ENCODE measurements around the gene IFT81. TPM values are rescaled to one million over a fixed set of nuclear protein-coding genes. Genes with fewer than 3 reads are reported as not detected.

Gene IFT81
- total and polyA plus RNA-seq, 5 donors from 2014 or later, result 0.10 to 0.91 (median 0.14) TPM; not detected in 1

GRCh38 chr12:110141389-110141788 lies 17.2 kb downstream of the IFT81 start:
- ATAC-seq (ENCODE audit: low read depth in 2 of 2) (no peak), DNase-seq (no peak)
- H3K4me3 Mint-ChIP-seq, result no peak overlapping the region
- H3K27me3 Mint-ChIP-seq, result no peaks in the 10 kb centered on the region
- H3K4me1 Mint-ChIP-seq, result no peaks in the 10 kb centered on the region
- Histone ChIP-seq H3K27me3 (ENCODE audit: control insufficient read depth, insufficient read depth, low read length) (no peaks in the 10 kb centered on the region), H3K4me3 (ENCODE audit: low read depth, low read length) (no peak overlapping the region), H3K36me3 (ENCODE audit: control insufficient read depth, insufficient read depth, low read length) (no peaks in the 10 kb centered on the region), H3K4me1 (ENCODE audit: control insufficient read depth, insufficient read depth, low read length, poor library complexity, severe bottlenecking) (no peaks in the 10 kb centered on the region), H3K9me3 (ENCODE audit: control insufficient read depth in 2 of 2, low read length in 2 of 2) (no peaks in the 10 kb centered on the region), H3K27ac (ENCODE audit: insufficient read depth, low read length, poor library complexity, severe bottlenecking) (no peak overlapping the region)
- H3K36me3 Mint-ChIP-seq, result no peaks in the 10 kb centered on the region
- no peak overlapping the region for H3K27ac Mint-ChIP-seq
- H3K9me3 Mint-ChIP-seq, result no peaks in the 10 kb centered on the region

- Mint-ChIP-seq H3K9me3 (peaks cover 0 to 3% (median 0%) of the 10 kb centered on the region in 7 donors), H3K4me1 (peaks cover 0 to 7% (median 2%) of the 10 kb centered on the region in 4 donors), H3K27ac (no peak overlapping the region), H3K4me3 (no peak overlapping the region), H3K36me3 (no peaks in the 10 kb centered on the region), H3K27me3 (no peaks in the 10 kb centered on the region)
- no peak for DNase-seq
- no peaks in the 10 kb centered on the region for H3K4me1 ChIP-seq (ENCODE audit: control insufficient read depth, insufficient read depth, low read length, poor library complexity, severe bottlenecking)
- H3K36me3 ChIP-seq (ENCODE audit: control insufficient read depth, insufficient read depth, low read length), result no peaks in the 10 kb centered on the region
- no peaks in the 10 kb centered on the region for H3K9me3 ChIP-seq (ENCODE audit: control insufficient read depth in 2 of 2, low read length in 2 of 2)
- ATAC-seq (ENCODE audit: low read depth in 2 of 2), result no peak
- no peaks in the 10 kb centered on the region for H3K27me3 ChIP-seq (ENCODE audit: control insufficient read depth, insufficient read depth, low read length)
- H3K27ac ChIP-seq (ENCODE audit: insufficient read depth, low read length, poor library complexity, severe bottlenecking), result no peak overlapping the region
- no peak overlapping the region for H3K4me3 ChIP-seq (ENCODE audit: low read depth, low read length)
Measured at GRCh38 chr12:110146986-110147385, 22.8 kb downstream of the IFT81 start.

- H3K9me3 ChIP-seq (ENCODE audit: control insufficient read depth in 2 of 2, low read length in 2 of 2), result no peaks in the 10 kb centered on the region
- Mint-ChIP-seq H3K27ac (no peak overlapping the region), H3K36me3 (no peaks in the 10 kb centered on the region), H3K27me3 (no peaks in the 10 kb centered on the region), H3K4me1 (peaks cover 0 to 7% (median 2%) of the 10 kb centered on the region in 4 donors), H3K9me3 (peaks cover 0 to 3% (median 0%) of the 10 kb centered on the region in 7 donors), H3K4me3 (no peak overlapping the region)
- no peaks in the 10 kb centered on the region for H3K36me3 ChIP-seq (ENCODE audit: control insufficient read depth, insufficient read depth, low read length)
- peak in 1 of 3 donors; percentile 32 for DNase-seq
- no peak overlapping the region for H3K27ac ChIP-seq (ENCODE audit: insufficient read depth, low read length, poor library complexity, severe bottlenecking)
- no peaks in the 10 kb centered on the region for H3K27me3 ChIP-seq (ENCODE audit: control insufficient read depth, insufficient read depth, low read length)
- no peaks in the 10 kb centered on the region for H3K4me1 ChIP-seq (ENCODE audit: control insufficient read depth, insufficient read depth, low read length, poor library complexity, severe bottlenecking)
- H3K4me3 ChIP-seq (ENCODE audit: low read depth, low read length), result no peak overlapping the region
- no peak for ATAC-seq (ENCODE audit: low read depth in 2 of 2)
Measured at GRCh38 chr12:110149086-110149660, 25.0 kb downstream of the IFT81 start.

GRCh38 chr12:110156766-110157165 lies 32.6 kb downstream of the IFT81 start:
- ATAC-seq (ENCODE audit: low read depth in 2 of 2), result no peak
- Histone ChIP-seq H3K36me3 (ENCODE audit: control insufficient read depth, insufficient read depth, low read length) (no peaks in the 10 kb centered on the region), H3K9me3 (ENCODE audit: control insufficient read depth in 2 of 2, low read length in 2 of 2) (peaks cover 10 to 19% of the 10 kb centered on the region in 2 experiments), H3K27me3 (ENCODE audit: control insufficient read depth, insufficient read depth, low read length) (no peaks in the 10 kb centered on the region), H3K27ac (ENCODE audit: insufficient read depth, low read length, poor library complexity, severe bottlenecking) (no peak overlapping the region), H3K4me1 (ENCODE audit: control insufficient read depth, insufficient read depth, low read length, poor library complexity, severe bottlenecking) (no peaks in the 10 kb centered on the region), H3K4me3 (ENCODE audit: low read depth, low read length) (no peak overlapping the region)
- peaks cover 13% of the 10 kb centered on the region for H3K36me3 Mint-ChIP-seq
- peaks cover 5 to 21% (median 6%) of the 10 kb centered on the region in 4 donors for H3K4me1 Mint-ChIP-seq
- H3K9me3 Mint-ChIP-seq, result peaks cover 2 to 24% (median 7%) of the 10 kb centered on the region in 7 donors
- no peak overlapping the region for H3K4me3 Mint-ChIP-seq
- H3K27ac Mint-ChIP-seq, result no peak overlapping the region
- no peak for DNase-seq
- H3K27me3 Mint-ChIP-seq, result no peaks in the 10 kb centered on the region

- no peak overlapping the region for H3K27ac ChIP-seq (ENCODE audit: insufficient read depth, low read length, poor library complexity, severe bottlenecking)
- H3K4me3 Mint-ChIP-seq, result no peak overlapping the region
Measured at GRCh38 chr12:110157539-110157938, 33.4 kb downstream of the IFT81 start.

GRCh38 chr12:110159671-110160245 lies 35.6 kb downstream of the IFT81 start:
- no peak overlapping the region for H3K27ac Mint-ChIP-seq
- no peak overlapping the region for H3K27ac ChIP-seq (ENCODE audit: insufficient read depth, low read length, poor library complexity, severe bottlenecking)
- H3K9me3 ChIP-seq (ENCODE audit: control insufficient read depth in 2 of 2, low read length in 2 of 2), result peaks cover 10 to 19% of the 10 kb centered on the region in 2 experiments
- no peak for ATAC-seq (ENCODE audit: low read depth in 2 of 2)
- no peaks in the 10 kb centered on the region for H3K36me3 ChIP-seq (ENCODE audit: control insufficient read depth, insufficient read depth, low read length)
- H3K4me1 Mint-ChIP-seq, result peaks cover 5 to 21% (median 6%) of the 10 kb centered on the region in 4 donors
- H3K4me1 ChIP-seq (ENCODE audit: control insufficient read depth, insufficient read depth, low read length, poor library complexity, severe bottlenecking), result no peaks in the 10 kb centered on the region
- no peak overlapping the region for H3K4me3 Mint-ChIP-seq
- no peaks in the 10 kb centered on the region for H3K27me3 Mint-ChIP-seq
- DNase-seq, result no peak
- H3K27me3 ChIP-seq (ENCODE audit: control insufficient read depth, insufficient read depth, low read length), result no peaks in the 10 kb centered on the region
- no peak overlapping the region for H3K4me3 ChIP-seq (ENCODE audit: low read depth, low read length)
- peaks cover 2 to 24% (median 7%) of the 10 kb centered on the region in 7 donors for H3K9me3 Mint-ChIP-seq
- peaks cover 17% of the 10 kb centered on the region for H3K36me3 Mint-ChIP-seq

More at GRCh38 chr12:110157539-110157938, 33.4 kb downstream of the IFT81 start:
- no peaks in the 10 kb centered on the region for H3K27me3 ChIP-seq (ENCODE audit: control insufficient read depth, insufficient read depth, low read length)
- H3K36me3 Mint-ChIP-seq, result peaks cover 14% of the 10 kb centered on the region
- no peak overlapping the region for H3K27ac Mint-ChIP-seq
- ATAC-seq (ENCODE audit: low read depth in 2 of 2), result no peak
- peaks cover 2 to 24% (median 7%) of the 10 kb centered on the region in 7 donors for H3K9me3 Mint-ChIP-seq
- peaks cover 10 to 19% of the 10 kb centered on the region in 2 experiments for H3K9me3 ChIP-seq (ENCODE audit: control insufficient read depth in 2 of 2, low read length in 2 of 2)
- no peaks in the 10 kb centered on the region for H3K27me3 Mint-ChIP-seq
- H3K4me1 ChIP-seq (ENCODE audit: control insufficient read depth, insufficient read depth, low read length, poor library complexity, severe bottlenecking), result no peaks in the 10 kb centered on the region
- H3K4me1 Mint-ChIP-seq, result peaks cover 5 to 21% (median 6%) of the 10 kb centered on the region in 4 donors
- no peak for DNase-seq
- no peaks in the 10 kb centered on the region for H3K36me3 ChIP-seq (ENCODE audit: control insufficient read depth, insufficient read depth, low read length)
- H3K4me3 ChIP-seq (ENCODE audit: low read depth, low read length), result no peak overlapping the region

- no peaks in the 10 kb centered on the region for H3K27me3 Mint-ChIP-seq
- H3K4me3 ChIP-seq (ENCODE audit: low read depth, low read length), result no peak overlapping the region
- DNase-seq (no peak), ATAC-seq (ENCODE audit: low read depth in 2 of 2) (no peak)
- H3K4me1 ChIP-seq (ENCODE audit: control insufficient read depth, insufficient read depth, low read length, poor library complexity, severe bottlenecking), result no peaks in the 10 kb centered on the region
- no peaks in the 10 kb centered on the region for H3K27me3 ChIP-seq (ENCODE audit: control insufficient read depth, insufficient read depth, low read length)
- H3K27ac ChIP-seq (ENCODE audit: insufficient read depth, low read length, poor library complexity, severe bottlenecking), result no peak overlapping the region
- H3K27ac Mint-ChIP-seq, result no peak overlapping the region
- H3K9me3 Mint-ChIP-seq, result peaks cover 0 to 2% (median 0%) of the 10 kb centered on the region in 7 donors
- H3K36me3 Mint-ChIP-seq, result peaks cover 5% of the 10 kb centered on the region
- no peaks in the 10 kb centered on the region for H3K9me3 ChIP-seq (ENCODE audit: control insufficient read depth in 2 of 2, low read length in 2 of 2)
- H3K4me1 Mint-ChIP-seq, result peaks cover 0 to 6% (median under 1%) of the 10 kb centered on the region in 4 donors
- H3K36me3 ChIP-seq (ENCODE audit: control insufficient read depth, insufficient read depth, low read length), result no peaks in the 10 kb centered on the region
- no peak overlapping the region for H3K4me3 Mint-ChIP-seq
Measured at GRCh38 chr12:110165540-110166159, 41.5 kb downstream of the IFT81 start.

Data from CD4-positive, CD25-positive, alpha-beta regulatory T cell (primary cell).